A549 (cell line): ENCODE results near the gene TBC1D16. TPM values are rescaled to one million over a fixed set of nuclear protein-coding genes. Genes with fewer than 3 reads are reported as not detected.
A peak's percentile ranks its signal among the peaks of the same experiment; 100 is the strongest.

Source experiments
- ATAC-seq, 2 experiments: fragments of 200-7000 bp in 1 of 2; fragments of >200 bp in 1 of 2; cut with Nextera tagmentation in 1 of 2; cut with Tn5 transposase in 1 of 2; 3 replicates each; pipeline versions ENCODE4 v1.8.0 to v1.9.1; 2018 to 2020; ENCODE audit warnings: mild to moderate bottlenecking in 1 of 2, moderate library complexity in 1 of 2
- CTCF ChIA-PET: fragments of 300-600 bp; sonication (Branson Sonifier 250); formaldehyde crosslinking; extraction: SDS; loops from one replicate; lab custom pipeline; 2021; ENCODE audit warnings: antibody characterized with exemption, inconsistent platforms; lab: Yijun Ruan, JAX
- POLR2A ChIA-PET: fragments of 350-600 bp; formaldehyde crosslinking; extraction: SDS; loops from one replicate; lab custom pipeline; 2021; ENCODE audit warnings: antibody characterized with exemption, inconsistent platforms; lab: Yijun Ruan, JAX
- DNase-seq, 2 experiments: peaks; one replicate each; pipeline versions ENCODE4 v3.0.0 to v3.0.0-alpha.2; 2011 to 2016; ENCODE audit warnings: low read depth in 1 of 2, low spot score in 1 of 2
- FAIRE-seq: peaks from 2 replicates; lab custom pipeline; 2011; peaks lifted over from hg19 to GRCh38; lab: Jason Lieb, UNC
- H3K27ac ChIP-seq, 2 experiments: fragments of >200 bp; sonication (Bioruptor Twin); formaldehyde crosslinking; 3 replicates each; pipeline ENCODE4 v1.5.1; 2016 to 2017
- H3K4me1 ChIP-seq: fragments of >200 bp; sonication (Bioruptor Twin); formaldehyde crosslinking; 3 replicates; pipeline ENCODE4 v1.6.1; 2016
- H3K4me2 ChIP-seq: fragments of >200 bp; sonication (Bioruptor Twin); formaldehyde crosslinking; 3 replicates; pipeline ENCODE4 v1.6.1; 2016
- H3K4me3 ChIP-seq: fragments of >200 bp; sonication (Bioruptor Twin); formaldehyde crosslinking; 3 replicates; pipeline ENCODE4 v1.5.1; 2016
- H3K9me3 ChIP-seq: fragments of >200 bp; sonication (Bioruptor Twin); formaldehyde crosslinking; 3 replicates; pipeline ENCODE4 v1.6.1; 2016
- CBX8 ChIP-seq: fragments of 200-600 bp; sonication (generic); IDR thresholded peaks from 2 replicates; pipeline ENCODE4 v1.6.1; 2016
- CHD4 ChIP-seq: fragments of 200-600 bp; sonication (generic); IDR thresholded peaks from 2 replicates; pipeline ENCODE4 v1.6.1; 2016; ENCODE audit warnings: antibody characterized with exemption, mild to moderate bottlenecking, borderline replicate concordance
- FOSL2 ChIP-seq, 2 experiments: fragments of 450-650 bp in 1 of 2; fragments of >200 bp in 1 of 2; sonication (Bioruptor Twin) in 1 of 2; formaldehyde crosslinking; IDR thresholded peaks; 2 replicates each; pipeline versions ENCODE4 v1.5.0 to v1.6.1; 2016 to 2020; ENCODE audit warnings: mild to moderate bottlenecking in 1 of 2, moderate library complexity in 1 of 2
- HOXA7 ChIP-seq: fragments of 250-450 bp; sonication (Bioruptor Pico); IDR thresholded peaks from 2 replicates; pipeline ENCODE4 v1.5.0; 2020; ENCODE audit warnings: mild to moderate bottlenecking, moderate library complexity
- MAFK ChIP-seq: fragments of 450-650 bp; IDR thresholded peaks from 2 replicates; pipeline ENCODE4 v1.6.1; 2014; ENCODE audit not compliant: partially characterized antibody
- NFE2L2 ChIP-seq: fragments of 150-350 bp; conservative IDR thresholded peaks from 2 replicates; pipeline ENCODE4 v1.6.1; 2014; ENCODE audit warnings: low read length
- NR3C1 ChIP-seq: fragments of >200 bp; sonication (Bioruptor Twin); formaldehyde crosslinking; IDR thresholded peaks from 3 replicates; pipeline ENCODE4 v1.6.1; 2017
- RAD21 ChIP-seq, 2 experiments: fragments of >200 bp in 1 of 2; sonication (Bioruptor Twin) in 1 of 2; formaldehyde crosslinking in 1 of 2; IDR thresholded peaks in 1 of 2; conservative IDR thresholded peaks in 1 of 2; 2 replicates in 1 of 2; 3 replicates in 1 of 2; pipeline ENCODE4 v1.6.1; 2012 to 2018; ENCODE audit warnings: inconsistent platforms in 1 of 2
- SMC3 ChIP-seq: fragments of >200 bp; sonication (Bioruptor Twin); formaldehyde crosslinking; IDR thresholded peaks from 3 replicates; pipeline ENCODE4 v1.6.1; 2018; ENCODE audit warnings: inconsistent platforms
- WGBS: methylation state at CpG from one replicate; pipeline ENCODE4 v1.1.6; 2017; ENCODE audit errors: missing lambda C conversion rate; 5-methylcytosine and 5-hydroxymethylcytosine counted together
- polyA plus RNA-seq, 4 experiments: library from polyadenylated mRNA; depleted of rRNA in 3 of 4; stranded (reverse); fragments of >200 nt; fragmentation: RNase III in 1 of 4; extraction: RNeasy Plus Mini Kit Qiagen cat#74134 plus additional on column Dnase treatment in 1 of 4; gene quantifications; 2 replicates in 3 of 4; 3 replicates in 1 of 4; pipeline ENCODE4 v1.2.3, GENCODE V29; 2011 to 2017
- TF ChIP-seq, protein P1 (sequence below): fragments of >200 bp; sonication (Bioruptor Twin); formaldehyde crosslinking; IDR thresholded peaks from 3 replicates; pipeline ENCODE4 v1.5.1; 2016
- TF ChIP-seq, protein P2 (sequence below): fragments of 450-650 bp; IDR thresholded peaks from 2 replicates; pipeline ENCODE4 v1.6.1; 2014; ENCODE audit warnings: antibody characterized with exemption
- TF ChIP-seq, protein P3 (sequence below): fragments of 250-450 bp; sonication (Bioruptor Pico); IDR thresholded peaks from 2 replicates; pipeline ENCODE4 v1.5.0; 2020; ENCODE audit warnings: low read depth, mild to moderate bottlenecking, moderate library complexity
- TF ChIP-seq, protein P4 (sequence below): fragments of 250-450 bp; sonication (Bioruptor Pico); IDR thresholded peaks from 2 replicates; pipeline ENCODE4 v1.5.0; 2021; ENCODE audit warnings: mild to moderate bottlenecking, moderate library complexity, borderline replicate concordance

TBC1D16 gene
- polyA plus RNA-seq, 2 of the 4 experiments (the other 2 are of a cell fraction), result 8.9 to 12.5 TPM

DNA sequence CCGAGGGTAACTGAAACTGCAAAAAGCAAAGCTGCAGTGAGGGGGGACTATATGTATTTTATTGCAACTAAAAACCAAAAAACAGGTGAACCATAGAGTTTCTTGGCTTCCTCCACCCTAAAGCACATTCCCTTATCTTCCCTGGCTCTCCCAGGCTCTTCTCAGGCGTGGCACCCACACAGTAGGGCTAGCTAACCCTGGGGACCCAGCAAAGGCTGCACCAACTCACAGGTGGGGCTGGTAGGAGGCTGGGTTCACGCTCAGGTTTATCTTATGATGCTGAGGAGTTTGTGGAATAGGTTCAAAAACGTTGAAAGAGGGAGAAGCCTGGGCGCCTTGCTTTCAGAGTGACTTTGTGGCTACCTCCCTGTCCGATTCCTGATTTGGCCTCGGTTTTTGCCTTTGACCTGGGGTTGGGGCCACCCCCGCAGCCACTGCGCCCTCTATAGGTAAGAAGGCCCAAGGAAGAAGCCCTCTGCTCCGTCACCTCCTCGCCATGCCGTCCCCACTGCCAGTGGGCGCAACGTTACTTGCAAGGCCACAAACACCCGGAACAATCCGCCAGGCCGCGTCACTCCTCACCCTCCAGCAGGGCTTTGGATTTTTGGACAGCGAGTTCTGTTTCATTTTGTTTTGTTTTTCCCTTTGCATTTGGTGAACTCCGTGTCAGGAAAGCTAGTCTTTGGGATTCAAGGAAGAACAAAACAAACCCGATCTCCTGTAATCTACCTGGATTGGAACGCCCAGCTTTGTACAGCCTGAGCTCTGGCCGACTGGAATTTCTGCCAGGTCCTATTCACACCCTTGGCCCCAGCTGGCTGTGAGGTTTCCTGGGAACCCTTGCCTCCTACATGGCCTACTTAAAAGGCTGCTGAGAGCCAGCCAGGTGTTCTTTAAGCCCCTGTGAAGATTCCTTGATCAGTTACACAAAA is 60.8 kb downstream of the TBC1D16 start:
- Histone ChIP-seq H3K4me2 (no peak overlapping the region), H3K4me1 (no peaks in the 10 kb centered on the region), H3K4me3 (no peak overlapping the region), H3K9me3 (no peaks in the 10 kb centered on the region), H3K27ac (no peak overlapping the region)
- POLR2A ChIA-PET, result no interaction called here
- WGBS, result 79% methylated on average over 23 of the region's 23 CpGs
- DNase-seq, result peak in 1 of 2 experiments; percentile 33
- no peak for TF ChIP-seq NFE2L2
- TF ChIP-seq, protein P1, sequence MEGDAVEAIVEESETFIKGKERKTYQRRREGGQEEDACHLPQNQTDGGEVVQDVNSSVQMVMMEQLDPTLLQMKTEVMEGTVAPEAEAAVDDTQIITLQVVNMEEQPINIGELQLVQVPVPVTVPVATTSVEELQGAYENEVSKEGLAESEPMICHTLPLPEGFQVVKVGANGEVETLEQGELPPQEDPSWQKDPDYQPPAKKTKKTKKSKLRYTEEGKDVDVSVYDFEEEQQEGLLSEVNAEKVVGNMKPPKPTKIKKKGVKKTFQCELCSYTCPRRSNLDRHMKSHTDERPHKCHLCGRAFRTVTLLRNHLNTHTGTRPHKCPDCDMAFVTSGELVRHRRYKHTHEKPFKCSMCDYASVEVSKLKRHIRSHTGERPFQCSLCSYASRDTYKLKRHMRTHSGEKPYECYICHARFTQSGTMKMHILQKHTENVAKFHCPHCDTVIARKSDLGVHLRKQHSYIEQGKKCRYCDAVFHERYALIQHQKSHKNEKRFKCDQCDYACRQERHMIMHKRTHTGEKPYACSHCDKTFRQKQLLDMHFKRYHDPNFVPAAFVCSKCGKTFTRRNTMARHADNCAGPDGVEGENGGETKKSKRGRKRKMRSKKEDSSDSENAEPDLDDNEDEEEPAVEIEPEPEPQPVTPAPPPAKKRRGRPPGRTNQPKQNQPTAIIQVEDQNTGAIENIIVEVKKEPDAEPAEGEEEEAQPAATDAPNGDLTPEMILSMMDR, result peak; percentile 54
- no peak for TF ChIP-seq CHD4
- TF ChIP-seq RAD21 (conservative IDR thresholded peaks at IDR 0.05 in 1 of 2, IDR thresholded peaks at IDR 0.05 in 1 of 2), result peak; percentile 38 to 56
- peak; percentile 23; the same call in 1 of the 3 replicates for TF ChIP-seq SMC3
- ATAC-seq, result peak in 1 of 2 experiments; percentile 75; a peak in 3 of 6 replicates
- CTCF ChIA-PET, result interaction anchor here (0.6 to 5.3 kb wide), 16 partner anchors 11 to 233 kb away, joined by 3 to 40 read pairs (median 4); no protein-coding TSS in a partner anchor
- FAIRE-seq, result no peak

DNA sequence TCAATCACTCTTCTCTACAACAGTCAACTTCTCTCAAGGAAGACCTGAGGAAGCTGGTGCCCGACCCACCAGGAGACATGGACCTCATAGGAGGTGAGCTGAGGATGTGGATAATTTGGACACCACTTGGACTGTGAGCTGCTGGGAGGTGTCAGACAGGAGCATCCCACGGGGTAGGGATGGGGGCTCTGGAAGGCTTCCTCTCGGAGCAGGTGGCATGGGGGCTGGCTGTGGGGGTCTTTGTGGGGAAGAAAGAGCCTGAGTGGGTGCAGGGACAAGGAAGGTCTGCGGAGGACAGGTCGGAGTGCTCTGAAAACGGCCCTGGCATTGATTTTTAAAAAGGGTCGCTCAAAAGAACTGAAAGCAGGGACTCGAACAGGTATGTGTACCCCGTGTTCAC is 64.0 kb downstream of the TBC1D16 start:
- ATAC-seq (no peak; a peak in 1 of 6 replicates), DNase-seq (no peak), FAIRE-seq (no peak)
- CTCF ChIA-PET, result interaction anchor here (0.6 to 3.1 kb wide), 6 partner anchors 14 to 182 kb away, joined by 3 to 12 read pairs (median 6); partner anchors contain the start of gene CBX4
- Histone ChIP-seq H3K4me2 (no peak overlapping the region), H3K27ac (no peak overlapping the region), H3K4me3 (no peak overlapping the region), H3K9me3 (no peaks in the 10 kb centered on the region), H3K4me1 (no peaks in the 10 kb centered on the region)
- TF ChIP-seq SMC3, result no peak
- TF ChIP-seq, protein P2, sequence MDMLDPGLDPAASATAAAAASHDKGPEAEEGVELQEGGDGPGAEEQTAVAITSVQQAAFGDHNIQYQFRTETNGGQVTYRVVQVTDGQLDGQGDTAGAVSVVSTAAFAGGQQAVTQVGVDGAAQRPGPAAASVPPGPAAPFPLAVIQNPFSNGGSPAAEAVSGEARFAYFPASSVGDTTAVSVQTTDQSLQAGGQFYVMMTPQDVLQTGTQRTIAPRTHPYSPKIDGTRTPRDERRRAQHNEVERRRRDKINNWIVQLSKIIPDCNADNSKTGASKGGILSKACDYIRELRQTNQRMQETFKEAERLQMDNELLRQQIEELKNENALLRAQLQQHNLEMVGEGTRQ, result no peak
- TF ChIP-seq, protein P3, sequence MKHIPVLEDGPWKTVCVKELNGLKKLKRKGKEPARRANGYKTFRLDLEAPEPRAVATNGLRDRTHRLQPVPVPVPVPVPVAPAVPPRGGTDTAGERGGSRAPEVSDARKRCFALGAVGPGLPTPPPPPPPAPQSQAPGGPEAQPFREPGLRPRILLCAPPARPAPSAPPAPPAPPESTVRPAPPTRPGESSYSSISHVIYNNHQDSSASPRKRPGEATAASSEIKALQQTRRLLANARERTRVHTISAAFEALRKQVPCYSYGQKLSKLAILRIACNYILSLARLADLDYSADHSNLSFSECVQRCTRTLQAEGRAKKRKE (CRISPR knock-in tag), result no peak
- no peak for TF ChIP-seq CBX8
- TF ChIP-seq NFE2L2, result no peak
- TF ChIP-seq NR3C1, result no peak
- TF ChIP-seq, protein P4, sequence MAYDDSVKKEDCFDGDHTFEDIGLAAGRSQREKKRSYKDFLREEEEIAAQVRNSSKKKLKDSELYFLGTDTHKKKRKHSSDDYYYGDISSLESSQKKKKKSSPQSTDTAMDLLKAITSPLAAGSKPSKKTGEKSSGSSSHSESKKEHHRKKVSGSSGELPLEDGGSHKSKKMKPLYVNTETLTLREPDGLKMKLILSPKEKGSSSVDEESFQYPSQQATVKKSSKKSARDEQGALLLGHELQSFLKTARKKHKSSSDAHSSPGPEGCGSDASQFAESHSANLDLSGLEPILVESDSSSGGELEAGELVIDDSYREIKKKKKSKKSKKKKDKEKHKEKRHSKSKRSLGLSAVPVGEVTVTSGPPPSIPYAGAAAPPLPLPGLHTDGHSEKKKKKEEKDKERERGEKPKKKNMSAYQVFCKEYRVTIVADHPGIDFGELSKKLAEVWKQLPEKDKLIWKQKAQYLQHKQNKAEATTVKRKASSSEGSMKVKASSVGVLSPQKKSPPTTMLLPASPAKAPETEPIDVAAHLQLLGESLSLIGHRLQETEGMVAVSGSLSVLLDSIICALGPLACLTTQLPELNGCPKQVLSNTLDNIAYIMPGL (CRISPR knock-in tag), result no peak
- no peak for TF ChIP-seq MAFK
- POLR2A ChIA-PET, result no interaction called here
- 92% methylated on average over 8 of the region's 9 CpGs for WGBS

DNA sequence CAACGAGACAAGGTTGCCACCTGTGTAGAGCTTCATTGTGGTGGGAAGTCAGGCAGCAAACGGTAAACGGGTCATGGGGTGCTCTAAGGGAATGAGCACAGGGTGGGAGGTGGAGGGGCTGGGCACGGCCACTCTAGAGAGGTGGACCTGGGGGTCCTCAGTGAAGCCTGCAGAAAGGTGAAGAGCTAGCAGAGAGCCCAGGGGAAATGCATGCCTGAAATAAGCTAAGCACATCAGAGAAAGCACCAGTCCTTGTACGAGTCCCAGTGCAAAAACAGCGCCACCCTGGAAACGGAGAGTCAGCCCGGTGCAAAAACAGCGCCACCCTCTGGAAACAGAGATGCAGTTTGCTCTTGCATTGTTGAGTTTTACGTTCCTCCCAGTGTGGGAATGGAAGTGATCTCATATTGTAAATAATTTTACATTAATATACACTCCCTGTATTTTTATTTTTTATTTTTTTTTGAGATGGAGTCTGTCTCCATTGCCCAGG is 65.0 kb downstream of the TBC1D16 start:
- CTCF ChIA-PET, result interaction anchor here (0.7 to 3.1 kb wide), 19 partner anchors 8 to 183 kb away, joined by 3 to 12 read pairs (median 3); partner anchors contain the start of gene CBX4
- WGBS, result 57% methylated on average over 10 of the region's 10 CpGs
- Histone ChIP-seq H3K4me1 (no peaks in the 10 kb centered on the region), H3K4me3 (no peak overlapping the region), H3K4me2 (no peak overlapping the region), H3K27ac (no peak overlapping the region), H3K9me3 (no peaks in the 10 kb centered on the region)
- DNase-seq, result peak in 1 of 2 experiments; percentile 75
- ATAC-seq, result peak in 1 of 2 experiments; percentile 64; a peak in 3 of 6 replicates
- POLR2A ChIA-PET, result interaction anchor here (0.6 to 1.2 kb wide), 2 partner anchors 131 to 178 kb away, joined by 3 to 5 read pairs; partner anchors contain the start of gene CBX4
- TF ChIP-seq RAD21 (conservative IDR thresholded peaks at IDR 0.05 in 1 of 2, IDR thresholded peaks at IDR 0.05 in 1 of 2) (peak; percentile 57 to 68), SMC3 (peak; percentile 51), HOXA7 (CRISPR knock-in tag) (no peak), FOSL2 (IDR thresholded peaks at IDR 0.05) (no peak), FOSL2 (CRISPR knock-in tag; IDR thresholded peaks at IDR 0.05) (no peak)
- TF ChIP-seq, protein P1, result peak; percentile 63
- no peak for FAIRE-seq
